Measurements from ENCODE around the gene CLEC4D.

- TF ChIP-seq, protein P1, sequence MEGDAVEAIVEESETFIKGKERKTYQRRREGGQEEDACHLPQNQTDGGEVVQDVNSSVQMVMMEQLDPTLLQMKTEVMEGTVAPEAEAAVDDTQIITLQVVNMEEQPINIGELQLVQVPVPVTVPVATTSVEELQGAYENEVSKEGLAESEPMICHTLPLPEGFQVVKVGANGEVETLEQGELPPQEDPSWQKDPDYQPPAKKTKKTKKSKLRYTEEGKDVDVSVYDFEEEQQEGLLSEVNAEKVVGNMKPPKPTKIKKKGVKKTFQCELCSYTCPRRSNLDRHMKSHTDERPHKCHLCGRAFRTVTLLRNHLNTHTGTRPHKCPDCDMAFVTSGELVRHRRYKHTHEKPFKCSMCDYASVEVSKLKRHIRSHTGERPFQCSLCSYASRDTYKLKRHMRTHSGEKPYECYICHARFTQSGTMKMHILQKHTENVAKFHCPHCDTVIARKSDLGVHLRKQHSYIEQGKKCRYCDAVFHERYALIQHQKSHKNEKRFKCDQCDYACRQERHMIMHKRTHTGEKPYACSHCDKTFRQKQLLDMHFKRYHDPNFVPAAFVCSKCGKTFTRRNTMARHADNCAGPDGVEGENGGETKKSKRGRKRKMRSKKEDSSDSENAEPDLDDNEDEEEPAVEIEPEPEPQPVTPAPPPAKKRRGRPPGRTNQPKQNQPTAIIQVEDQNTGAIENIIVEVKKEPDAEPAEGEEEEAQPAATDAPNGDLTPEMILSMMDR (IDR thresholded peaks at IDR 0.05): no peak
- no peak for TF ChIP-seq EP300 (IDR thresholded peaks at IDR 0.05)
- TF ChIP-seq POLR2A (IDR thresholded peaks at IDR 0.05): no peak
Measured at GRCh38 chr12:8548192-8548591, 34.9 kb downstream of the CLEC4D start.

Measured in ovary (tissue), 3 donors.